ENCODE measurements around the gene PMP22.

PMP22 gene

DNA sequence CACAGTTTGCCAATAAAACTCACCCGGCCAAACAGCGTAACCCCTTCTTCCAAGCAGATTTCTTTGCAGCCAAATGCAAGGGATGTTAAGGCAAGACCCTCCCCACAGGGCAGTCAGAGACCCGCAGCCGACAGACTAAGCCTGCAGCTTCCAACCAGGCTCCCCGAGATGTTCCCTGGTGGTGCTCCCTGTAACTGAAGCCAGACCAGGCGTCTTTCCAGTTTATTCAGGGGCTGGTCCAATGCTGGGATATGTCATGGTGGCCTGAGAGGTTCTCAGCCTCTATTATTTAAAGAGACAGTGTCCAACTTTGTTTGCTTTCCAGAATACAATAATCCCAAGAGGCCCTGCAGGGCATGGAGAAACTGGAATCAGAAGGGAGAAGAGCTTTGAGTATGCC lies at the start of gene PMP22:
Gene PMP22, minus strand, starts transcription at position 196 of the 400 bp plus-strand sequence. CDS start 4,599 bp downstream, outside the sequence.
- in situ Hi-C loops (cut with MboI; ENCODE audit: low sequenced_read_pairs) = loop anchor here (25.0 kb wide), 1 partner anchor 247 kb away; no protein-coding TSS in a partner anchor

DNA sequence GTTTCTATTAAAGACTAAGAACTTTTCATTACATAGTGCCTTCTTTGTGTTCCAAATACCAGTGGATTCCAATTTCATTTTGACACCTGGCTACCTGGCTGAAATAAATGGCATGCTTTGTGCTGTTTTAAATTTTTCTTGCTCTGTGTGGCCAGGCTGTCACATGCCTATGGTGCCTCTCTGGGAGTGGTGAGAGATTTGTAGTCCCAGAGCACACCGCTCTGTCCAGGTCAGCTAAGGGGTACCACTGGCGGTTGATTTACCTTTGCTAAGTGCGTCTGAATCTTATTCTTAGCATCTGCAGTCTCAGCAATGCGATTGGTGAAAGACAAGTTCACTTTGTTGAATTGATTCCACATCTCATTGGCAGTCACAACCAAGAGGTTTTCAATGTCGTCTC lies 46.9 kb upstream of the PMP22 start:
- in situ Hi-C loops (cut with MboI; ENCODE audit: low sequenced_read_pairs) = no loop called here

DNA sequence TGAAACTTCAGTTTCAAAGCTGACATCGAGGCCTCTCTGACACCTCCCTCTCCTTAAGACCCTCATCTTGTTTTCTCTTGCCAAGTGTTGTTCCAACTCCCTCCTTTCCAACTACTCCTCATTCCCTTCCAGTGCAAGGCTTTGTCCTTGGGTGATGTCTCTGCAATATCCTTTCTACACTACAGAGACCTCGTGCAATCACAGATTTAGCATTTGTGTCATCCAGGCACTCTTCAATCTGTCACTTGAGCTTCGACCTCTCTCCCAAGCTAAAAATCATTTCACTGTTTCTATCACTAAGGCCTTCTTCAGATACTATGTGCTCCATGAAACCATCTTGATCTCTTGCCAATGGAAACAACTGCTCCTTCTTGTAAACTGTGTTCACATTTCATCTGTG lies 44.7 kb upstream of the PMP22 start:
- in situ Hi-C loops (cut with MboI; ENCODE audit: low sequenced_read_pairs) = no loop called here

DNA sequence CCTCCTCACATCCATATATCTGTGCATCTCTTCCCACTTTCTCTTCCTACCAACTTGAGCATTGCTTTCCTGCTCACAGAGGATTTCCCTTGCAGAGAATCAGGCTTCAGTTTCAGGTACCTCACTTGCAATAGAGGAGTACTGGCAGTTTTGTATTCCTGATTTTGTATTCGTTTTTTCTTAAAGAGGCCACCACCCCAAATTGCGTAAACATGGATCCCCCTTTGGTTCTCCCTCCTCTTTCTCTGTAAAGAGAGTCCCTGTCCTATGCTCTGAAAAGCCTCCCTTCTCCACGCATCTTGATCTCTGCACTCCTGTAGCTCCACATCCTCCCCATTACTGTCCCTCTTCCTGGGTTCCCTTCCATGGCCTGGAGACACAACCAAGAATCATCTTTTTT lies 44.1 kb upstream of the PMP22 start:
- in situ Hi-C loops (cut with MboI; ENCODE audit: low sequenced_read_pairs) = no loop called here

DNA sequence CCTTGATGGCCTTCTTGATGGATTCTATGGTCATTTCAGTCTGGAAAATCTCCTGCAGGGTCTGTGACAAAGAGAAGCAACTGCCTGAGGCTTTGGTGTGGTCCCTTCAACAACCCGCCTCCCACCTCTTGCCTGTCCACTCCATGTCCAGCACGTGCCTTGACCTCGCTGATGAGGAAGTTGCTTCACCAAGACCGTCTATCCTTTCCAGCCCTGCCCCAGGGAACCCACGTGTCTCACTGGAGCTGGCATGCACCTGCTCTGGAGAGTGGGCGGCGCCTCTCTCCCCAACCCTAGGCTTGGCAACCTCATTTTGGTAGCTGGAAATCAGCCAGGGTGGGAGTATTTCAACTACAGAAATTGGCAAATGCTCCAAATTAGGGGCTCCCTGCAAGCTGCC lies 43.6 kb upstream of the PMP22 start:
- in situ Hi-C loops (cut with MboI; ENCODE audit: low sequenced_read_pairs) = no loop called here

DNA sequence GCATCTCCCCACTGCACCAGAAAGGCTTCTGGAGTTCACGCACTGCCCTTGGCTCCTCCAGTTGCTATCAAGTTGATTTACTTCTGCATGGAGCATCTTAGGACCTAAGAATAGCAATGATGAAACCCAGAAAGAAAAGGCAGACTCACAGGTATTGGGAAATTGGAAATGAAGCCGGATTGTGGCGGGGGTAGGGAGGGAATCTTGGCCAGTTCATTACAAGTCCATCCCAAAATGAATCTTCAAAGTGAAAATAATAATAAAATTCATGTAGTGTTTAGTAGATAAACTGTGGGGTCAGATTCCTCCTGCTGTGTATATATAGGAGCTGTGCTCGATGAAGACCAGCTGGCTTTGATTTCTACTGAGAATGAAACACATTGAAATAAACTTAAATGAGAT lies 42.6 kb upstream of the PMP22 start:
- in situ Hi-C loops (cut with MboI; ENCODE audit: low sequenced_read_pairs) = no loop called here

DNA sequence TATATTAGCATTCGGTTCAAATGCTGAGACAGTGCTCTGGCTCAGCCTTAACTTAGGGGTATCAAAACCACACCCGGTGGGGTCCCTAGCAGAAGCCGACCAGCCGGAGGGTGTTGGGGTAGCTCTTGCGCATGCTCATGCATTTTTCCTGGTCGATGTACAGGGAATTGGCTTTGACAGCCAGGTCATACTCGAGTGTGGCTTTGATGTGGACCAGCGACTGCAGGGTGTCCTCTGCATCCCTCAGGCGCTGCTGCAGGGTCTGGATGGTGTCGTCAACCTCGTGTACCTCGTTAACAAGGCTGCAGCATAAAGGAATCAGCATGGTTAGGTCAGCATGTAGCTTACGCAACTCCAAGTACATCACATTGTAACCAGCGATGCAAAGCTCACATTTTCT lies 38.7 kb upstream of the PMP22 start:
- in situ Hi-C loops (cut with MboI; ENCODE audit: low sequenced_read_pairs) = no loop called here

DNA sequence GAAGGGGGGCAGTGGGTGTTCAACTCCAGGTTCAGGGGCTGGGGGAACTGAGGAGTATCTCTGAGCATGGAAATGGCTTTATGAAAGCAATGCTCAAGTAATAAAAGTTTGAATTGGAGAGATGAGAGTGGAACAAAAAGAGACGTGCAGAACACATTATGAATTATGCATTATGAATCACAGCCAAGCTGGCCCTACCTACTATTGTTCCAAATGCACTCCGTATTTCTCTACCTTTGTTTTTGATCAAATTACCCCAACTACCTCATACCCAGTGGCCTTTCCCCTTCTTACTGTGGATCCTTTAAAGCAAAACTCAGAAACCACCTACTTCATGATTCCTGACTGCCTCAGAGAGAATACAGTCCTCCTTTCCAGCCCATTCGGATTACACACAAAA lies 38.1 kb upstream of the PMP22 start:
- in situ Hi-C loops (cut with MboI; ENCODE audit: low sequenced_read_pairs) = no loop called here

DNA sequence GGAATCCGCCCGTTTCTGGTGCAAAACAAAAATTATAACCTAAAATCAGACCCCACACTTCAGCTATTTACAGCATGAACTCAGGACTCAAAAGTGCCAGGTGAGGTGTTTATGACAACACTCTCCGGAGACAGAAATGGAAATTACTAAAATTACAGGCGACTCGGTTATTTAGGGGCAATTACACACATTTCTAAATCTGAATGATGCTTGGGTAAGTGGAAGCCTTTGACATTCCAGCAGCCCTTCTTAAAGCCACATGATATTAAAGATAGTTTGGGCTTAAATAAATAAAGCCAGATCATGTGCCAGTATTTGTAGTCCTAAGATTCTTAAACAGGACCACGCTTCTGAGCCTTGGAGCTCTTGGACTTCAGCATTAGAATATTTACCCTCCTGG lies 36.7 kb upstream of the PMP22 start:
- in situ Hi-C loops (cut with MboI; ENCODE audit: low sequenced_read_pairs) = no loop called here

DNA sequence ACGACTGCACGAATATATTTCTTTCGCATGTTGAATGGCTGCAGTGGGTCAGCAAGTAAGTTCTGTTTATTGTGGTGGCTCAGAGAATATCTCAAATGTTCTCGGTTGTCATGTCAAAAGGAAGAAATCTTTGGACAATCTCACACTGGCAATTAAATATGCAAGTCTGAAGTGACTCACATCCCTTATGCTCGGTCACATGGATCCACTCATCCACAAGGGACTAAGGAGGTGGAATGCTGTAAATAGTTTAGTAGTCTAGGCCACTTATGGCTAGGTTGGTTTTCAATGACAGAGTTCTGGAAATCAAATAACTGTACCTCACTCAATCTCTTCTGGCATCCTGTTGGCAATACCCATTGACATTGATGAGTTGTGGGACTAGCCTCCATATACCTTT lies 33.0 kb upstream of the PMP22 start:
- in situ Hi-C loops (cut with MboI; ENCODE audit: low sequenced_read_pairs) = no loop called here

DNA sequence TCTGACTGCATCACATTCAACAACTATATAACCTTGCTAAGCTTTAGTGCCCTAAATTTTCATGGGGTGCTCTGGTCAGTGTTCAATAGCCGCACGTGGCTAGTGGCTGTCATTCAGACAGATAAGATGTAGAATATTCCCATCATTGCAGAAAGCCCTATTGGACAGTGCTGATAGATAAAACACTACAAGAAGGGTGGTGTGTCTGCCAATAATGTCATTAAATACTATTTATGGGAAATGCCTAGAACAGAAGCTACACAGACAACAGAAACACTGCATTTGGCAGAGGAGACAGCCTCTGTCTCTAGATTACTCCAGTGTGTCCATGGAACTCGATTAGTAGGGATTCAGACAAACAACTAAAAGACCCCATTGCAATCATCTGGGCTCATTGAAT lies 28.4 kb upstream of the PMP22 start:
- in situ Hi-C loops (cut with MboI; ENCODE audit: low sequenced_read_pairs) = no loop called here

DNA sequence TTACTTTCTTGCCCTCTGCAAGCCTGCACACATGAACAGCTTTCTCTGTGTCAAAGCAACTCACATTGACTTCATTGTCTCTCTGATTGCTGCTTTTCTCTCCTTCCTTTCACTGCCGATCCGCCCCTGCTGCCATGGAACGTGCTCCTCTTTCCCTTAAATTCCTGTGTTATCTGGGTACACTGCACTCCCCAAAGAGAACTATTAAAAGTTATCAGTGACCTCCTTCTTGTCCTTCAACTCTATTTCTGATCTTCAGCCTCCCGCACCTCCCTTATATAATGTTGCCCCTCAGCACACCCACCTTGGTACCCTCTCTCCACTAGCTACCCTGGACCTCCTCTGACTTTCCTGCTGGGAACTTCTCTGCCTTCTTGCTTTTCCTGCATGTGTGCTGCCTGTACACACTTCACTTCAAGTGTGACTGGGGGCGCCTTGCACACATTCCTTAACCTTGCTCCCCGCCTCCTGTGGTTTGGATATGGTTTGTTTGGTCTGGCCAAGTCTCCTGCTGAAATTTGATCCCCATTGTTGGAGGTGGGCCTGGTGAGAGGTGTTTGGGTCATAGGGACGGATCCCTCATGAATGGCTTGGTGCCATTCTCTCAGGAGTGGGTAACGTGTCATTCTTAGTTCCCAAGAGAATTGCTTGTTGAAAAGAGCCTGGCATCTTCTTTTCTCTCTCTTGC lies 26.7 kb upstream of the PMP22 start:
- in situ Hi-C loops (cut with MboI; ENCODE audit: low sequenced_read_pairs) = no loop called here

DNA sequence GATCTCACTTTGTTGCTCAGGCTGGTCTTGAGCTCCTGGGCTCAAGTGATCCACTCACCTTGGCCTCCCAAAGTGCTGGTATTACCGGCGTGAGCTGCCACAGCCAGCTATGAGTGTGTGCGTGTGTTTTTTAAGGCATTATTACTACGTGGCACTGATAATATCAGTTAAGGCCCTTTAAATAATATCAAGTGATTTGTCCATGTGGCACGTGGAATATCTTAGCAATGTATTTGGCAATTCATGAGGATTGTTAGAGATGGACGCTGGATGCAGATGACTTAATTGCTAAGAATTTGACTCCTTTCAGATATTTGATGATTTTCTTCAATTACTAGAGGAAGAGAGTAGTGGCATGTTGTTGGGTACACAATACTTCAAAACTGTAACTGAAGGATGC lies 25.5 kb upstream of the PMP22 start:
- in situ Hi-C loops (cut with MboI; ENCODE audit: low sequenced_read_pairs) = no loop called here

DNA sequence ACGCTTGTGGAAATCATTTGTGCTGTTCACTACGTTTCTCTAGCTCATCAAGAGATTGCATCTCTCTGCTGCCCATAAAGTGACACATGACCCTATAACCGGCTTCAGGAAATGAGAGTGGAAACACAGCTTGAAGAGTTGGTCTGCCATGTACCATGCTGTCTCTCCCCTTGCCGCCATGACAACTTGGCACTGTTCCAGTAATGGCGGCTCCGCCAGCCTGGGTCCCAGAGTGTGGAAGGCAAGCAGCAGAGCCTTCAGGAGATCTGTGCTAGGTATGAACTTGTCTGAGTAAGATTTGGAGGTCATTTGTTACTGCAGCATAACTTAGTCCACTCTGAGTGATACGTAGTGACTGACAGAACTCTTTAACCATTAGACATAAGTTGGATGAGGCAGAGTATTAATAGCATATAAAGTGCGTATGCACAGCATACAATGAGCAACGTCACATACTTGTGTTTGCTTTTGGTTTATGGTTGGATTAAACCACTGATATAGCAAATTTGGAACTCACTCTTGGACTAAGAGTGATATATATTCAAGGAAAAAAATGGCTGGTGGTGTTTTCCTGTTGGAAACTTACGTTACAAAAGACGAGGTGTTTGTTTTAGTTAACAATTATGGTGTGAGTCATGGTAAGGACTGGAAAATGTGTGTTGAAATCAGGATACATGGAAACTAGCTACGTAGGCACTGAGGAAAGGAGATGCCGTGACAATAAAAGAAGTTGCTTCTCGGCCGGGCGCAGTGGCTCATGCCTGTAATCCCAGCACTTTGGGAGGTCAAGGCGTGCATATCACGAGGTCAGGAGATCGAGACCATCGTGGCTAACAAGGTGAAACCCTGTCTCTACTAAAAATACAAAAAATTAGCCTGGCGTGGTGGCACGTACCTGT lies 24.4 kb upstream of the PMP22 start:
- in situ Hi-C loops (cut with MboI; ENCODE audit: low sequenced_read_pairs) = no loop called here

DNA sequence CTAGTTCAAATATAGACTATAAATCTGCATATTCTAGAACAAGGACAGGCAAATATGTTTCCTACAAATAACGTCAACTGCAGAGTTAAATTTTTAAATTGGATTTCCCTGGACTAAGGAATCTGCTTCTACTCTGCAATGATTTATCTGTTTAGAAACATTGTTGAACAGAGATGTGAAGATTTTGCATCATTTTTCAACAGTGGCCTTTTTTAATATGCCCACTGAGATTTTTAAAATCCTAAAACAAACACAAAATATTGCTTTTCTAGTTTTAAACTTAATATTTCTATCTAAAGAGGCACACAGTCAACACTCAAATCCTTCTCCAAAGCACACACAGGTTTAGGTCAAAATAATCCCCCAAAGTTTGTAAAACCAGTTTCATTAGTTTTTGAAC lies 23.7 kb upstream of the PMP22 start:
- in situ Hi-C loops (cut with MboI; ENCODE audit: low sequenced_read_pairs) = no loop called here

DNA sequence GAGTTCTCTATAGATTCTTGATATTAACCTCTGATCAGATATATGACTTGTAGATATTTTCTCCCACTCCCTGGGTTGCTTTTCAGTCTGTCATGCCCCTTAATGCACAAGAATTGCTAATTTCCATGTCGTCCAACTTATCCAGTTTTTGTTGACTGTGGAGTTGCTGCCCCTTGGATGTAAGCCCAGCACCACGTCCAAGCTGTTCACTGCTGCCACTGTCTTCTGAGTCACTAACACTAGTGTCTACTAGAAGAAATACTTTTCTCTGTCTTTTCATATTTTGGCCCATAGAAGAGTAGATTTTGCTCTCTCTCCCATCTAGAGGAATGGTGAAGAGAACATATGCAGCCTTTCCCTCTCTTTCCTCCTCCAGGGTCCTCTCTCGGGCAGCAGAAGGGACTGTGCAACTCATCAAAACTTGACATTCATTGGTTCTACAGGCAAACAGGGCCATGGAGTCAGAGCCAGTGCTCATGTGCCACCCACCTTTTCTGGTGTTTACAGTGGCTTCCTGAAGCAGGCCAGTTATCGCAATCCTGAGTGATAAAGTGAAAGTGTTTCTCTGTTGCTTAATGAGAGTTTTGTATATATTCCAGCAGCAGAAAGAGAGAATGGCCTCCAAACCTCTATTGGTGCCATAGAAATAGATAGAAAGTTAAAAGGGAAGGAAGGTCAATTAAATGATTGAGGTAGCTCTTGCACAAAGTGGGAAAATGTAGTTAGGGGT lies 22.6 kb upstream of the PMP22 start:
- in situ Hi-C loops (cut with MboI; ENCODE audit: low sequenced_read_pairs) = no loop called here

DNA sequence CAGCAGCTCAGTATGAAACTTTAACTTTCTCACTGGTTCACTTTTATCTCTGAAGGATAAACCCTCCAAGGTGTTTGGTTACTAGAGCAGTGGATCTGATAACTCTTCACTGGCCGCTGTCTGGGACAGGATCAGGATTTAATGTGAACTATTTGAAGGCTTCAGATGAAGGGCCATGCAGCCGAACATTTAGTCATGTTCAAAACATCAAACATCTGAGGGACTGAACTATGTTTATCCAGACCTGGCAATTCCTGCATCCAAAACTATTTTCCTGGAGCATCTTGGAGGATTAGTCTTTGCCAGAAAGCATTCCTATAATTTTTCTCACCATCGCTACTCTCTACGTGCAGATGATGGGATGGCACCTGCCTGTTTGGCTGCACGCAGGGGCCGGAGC lies 20.3 kb upstream of the PMP22 start:
- in situ Hi-C loops (cut with MboI; ENCODE audit: low sequenced_read_pairs) = no loop called here

DNA sequence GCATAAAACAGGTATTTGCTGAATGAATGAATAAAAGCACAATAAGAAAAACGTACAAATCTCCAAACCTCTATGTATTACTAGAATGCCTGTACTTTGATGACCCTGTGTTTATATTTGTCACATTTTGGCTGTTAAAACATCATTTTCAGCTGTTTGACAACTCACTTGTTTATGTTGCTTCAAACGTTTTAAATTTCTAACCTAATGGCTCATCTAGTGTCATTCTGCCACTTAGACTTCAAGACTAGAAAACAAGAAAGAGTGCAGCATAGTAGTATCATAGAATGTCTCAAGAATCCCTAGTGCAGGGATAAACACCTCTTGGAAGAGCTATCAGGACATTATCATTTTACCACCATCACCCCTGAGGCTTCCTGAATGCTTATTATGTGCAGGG lies 19.4 kb upstream of the PMP22 start:
- in situ Hi-C loops (cut with MboI; ENCODE audit: low sequenced_read_pairs) = no loop called here

DNA sequence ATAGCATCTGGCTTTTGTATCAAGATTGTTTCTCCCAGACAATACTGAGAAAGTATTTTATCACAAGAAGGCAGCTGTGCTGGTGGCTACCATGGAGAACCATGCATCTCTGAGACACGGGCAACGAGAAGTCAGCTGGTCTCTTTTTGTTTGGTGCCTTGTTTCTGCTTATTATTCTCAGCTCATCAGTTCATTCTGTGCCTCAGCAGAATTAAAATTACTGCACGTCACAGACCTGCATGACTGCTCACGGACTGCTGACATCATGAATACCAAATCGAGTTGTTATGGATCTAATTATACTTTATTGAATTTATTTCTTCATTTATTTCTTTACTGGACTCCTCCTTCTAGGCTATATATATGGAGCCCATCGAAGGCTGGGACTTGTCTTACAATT lies 19.0 kb upstream of the PMP22 start:
- in situ Hi-C loops (cut with MboI; ENCODE audit: low sequenced_read_pairs) = no loop called here

DNA sequence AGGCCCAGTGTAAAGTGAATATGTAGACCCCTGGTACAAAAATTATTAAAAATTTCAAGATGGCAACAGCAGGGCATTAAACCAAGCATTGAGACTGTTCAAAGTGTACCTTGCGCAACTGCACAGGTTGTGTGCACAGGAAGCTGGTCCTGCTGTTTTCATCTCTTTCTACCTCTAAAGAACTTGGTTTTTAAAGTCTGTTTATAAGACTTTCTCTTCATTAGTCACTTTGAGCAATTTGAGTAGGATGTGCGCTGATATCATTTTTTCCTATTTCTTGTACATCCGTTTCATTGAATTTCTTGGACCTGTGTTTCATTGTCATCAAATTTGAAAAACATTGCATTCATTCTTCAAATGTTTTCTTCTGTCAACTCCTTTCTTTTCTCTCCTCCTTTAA lies 16.8 kb upstream of the PMP22 start:
- in situ Hi-C loops (cut with MboI; ENCODE audit: low sequenced_read_pairs) = no loop called here

DNA sequence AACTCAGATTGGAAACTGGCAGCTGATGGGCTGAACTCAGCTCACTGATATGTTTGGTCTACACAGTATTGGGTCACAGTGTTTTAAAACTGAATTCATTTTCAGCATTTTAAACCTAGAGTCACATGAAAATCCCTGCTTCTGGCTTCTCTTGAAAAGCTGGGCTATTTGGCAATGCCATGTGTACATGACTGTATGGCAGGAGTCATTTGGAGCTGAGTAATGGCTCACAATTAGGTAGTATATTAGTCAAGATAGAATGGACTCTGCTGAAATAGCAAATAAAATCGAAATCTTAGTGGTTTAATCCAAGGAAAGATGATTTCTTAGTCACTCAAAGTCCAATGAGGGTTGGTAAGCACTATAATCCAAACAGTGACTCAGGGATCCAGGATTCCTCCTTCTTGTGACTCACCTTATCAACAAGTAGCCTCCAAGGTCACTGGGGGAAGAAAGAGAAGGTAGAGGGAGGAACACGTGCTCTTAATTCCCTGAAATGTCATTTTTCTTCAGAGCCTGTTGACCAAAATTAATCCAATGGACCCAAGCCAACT lies 13.9 kb upstream of the PMP22 start:
- in situ Hi-C loops (cut with MboI; ENCODE audit: low sequenced_read_pairs) = no loop called here
